GM12801 (cell line): ENCODE data around the gene GRAP2.

Experiments used
- TF ChIP-seq, protein P1 (sequence below): IDR thresholded peaks from one replicate; pipeline ENCODE4 v1.5.1; 2011; ENCODE audit warnings: control low read depth; ENCODE audit not compliant: insufficient read length; ENCODE audit errors: extremely low read depth

The GRAP2 gene

DNA sequence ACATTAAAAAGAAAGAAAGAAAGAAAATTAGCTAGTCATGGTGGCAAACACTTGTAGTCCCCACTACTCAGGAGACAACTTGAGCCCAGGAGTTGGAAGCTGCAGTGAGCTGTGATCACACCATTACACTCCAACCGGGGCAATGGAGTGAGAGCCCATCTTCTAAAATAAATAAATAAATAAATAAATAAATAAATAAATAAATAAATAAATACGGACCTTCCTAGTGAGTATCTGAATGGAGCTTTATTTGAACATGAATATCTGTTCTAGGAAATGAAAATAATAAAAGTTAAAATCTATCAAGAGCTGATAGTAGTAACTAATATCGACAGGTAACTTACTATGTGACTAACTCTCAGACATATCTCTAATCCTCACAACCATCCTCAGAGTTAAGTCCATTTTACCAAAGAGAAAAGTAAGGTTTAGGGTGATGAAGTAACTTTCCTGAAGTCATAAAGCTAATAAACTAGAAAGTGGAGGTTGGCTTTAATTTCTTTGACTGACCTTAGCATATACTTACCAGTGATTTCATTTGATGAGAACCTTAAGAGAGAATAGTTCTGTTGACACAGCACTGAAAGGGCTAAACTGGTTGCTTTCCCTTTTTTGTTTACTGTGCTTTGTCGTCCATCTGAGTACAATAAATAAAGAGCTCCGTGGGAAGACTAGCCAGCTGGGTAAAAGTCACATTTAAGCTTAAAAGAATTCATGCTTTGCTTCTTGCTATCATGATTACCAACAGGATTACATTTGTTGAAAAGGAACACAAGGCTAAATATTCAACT lies 29.7 kb upstream of the GRAP2 start:
- TF ChIP-seq, protein P1, sequence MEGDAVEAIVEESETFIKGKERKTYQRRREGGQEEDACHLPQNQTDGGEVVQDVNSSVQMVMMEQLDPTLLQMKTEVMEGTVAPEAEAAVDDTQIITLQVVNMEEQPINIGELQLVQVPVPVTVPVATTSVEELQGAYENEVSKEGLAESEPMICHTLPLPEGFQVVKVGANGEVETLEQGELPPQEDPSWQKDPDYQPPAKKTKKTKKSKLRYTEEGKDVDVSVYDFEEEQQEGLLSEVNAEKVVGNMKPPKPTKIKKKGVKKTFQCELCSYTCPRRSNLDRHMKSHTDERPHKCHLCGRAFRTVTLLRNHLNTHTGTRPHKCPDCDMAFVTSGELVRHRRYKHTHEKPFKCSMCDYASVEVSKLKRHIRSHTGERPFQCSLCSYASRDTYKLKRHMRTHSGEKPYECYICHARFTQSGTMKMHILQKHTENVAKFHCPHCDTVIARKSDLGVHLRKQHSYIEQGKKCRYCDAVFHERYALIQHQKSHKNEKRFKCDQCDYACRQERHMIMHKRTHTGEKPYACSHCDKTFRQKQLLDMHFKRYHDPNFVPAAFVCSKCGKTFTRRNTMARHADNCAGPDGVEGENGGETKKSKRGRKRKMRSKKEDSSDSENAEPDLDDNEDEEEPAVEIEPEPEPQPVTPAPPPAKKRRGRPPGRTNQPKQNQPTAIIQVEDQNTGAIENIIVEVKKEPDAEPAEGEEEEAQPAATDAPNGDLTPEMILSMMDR, result no peak

DNA sequence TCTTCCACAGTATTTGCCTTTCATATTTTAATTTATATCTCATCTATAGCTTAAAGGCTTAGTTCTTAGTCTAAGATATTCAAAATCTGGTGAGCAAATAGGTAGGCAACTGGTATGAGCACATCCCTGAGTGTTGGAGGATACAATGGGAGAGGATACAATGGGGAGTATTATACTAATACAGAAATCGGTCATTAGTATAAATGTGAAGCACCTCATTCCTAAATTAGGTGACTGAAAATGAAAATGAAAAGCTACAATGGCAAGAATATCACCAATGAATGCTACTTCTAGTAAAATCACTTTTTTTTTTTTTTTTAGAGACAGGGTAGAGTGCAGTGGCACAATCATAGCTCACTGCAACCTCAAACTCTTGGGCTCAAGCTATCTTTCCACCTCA lies 28.3 kb upstream of the GRAP2 start:
- TF ChIP-seq, protein P1, result no peak

DNA sequence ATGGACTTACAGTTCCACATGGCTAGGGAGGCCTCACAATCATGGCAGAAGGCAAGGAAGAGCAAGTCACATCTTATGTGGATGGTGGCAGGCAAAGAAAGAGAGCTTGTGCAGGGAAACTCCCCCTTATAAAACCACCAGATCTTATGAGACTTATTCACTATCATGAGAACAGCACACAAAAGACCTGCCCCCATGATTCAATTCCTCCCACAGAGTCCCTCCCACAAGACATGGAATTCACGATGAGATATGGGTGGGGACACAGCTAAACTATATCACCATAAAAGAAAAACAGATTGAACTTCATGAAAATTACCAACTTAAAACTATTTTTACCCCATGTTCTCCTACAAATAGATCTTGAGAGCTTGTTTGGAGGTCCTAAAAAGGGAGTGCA lies 26.9 kb upstream of the GRAP2 start:
- TF ChIP-seq, protein P1, result no peak

DNA sequence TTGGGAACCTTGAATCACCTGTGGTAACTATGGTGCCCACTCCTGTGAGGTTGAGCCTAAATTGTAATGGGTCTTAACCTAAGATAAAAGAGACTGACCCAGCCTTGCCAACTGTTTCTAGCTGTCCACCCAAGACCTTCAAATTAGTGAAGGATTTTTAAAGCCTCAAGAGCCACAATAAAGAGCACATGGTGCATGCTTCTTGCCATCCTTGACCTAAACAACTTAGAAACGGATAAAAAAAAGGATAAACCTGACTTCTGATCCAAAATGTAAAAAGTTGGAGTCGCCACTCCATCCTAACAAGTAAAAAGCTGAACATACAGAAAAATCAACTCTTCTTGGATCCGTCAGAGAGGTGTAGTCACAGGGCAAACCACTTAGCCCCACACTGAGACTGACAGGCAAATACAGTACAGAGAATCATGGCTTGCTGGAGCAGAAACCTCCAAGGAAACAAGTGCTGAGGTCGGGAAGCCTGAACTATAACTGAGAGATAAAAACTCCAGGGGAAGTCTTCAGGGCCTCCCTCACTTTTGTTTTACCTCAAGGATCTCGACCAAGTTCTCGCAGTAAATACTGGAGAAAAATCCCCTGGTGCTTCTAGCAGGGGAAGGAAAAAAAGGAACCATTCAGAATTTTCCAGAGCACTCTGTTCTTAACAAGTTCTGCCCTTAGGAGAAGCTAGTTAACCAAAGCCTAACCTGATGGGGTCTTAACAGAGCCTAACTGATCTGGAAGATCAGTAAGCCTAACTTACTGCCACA lies 23.6 kb upstream of the GRAP2 start:
- TF ChIP-seq, protein P1, result no peak

DNA sequence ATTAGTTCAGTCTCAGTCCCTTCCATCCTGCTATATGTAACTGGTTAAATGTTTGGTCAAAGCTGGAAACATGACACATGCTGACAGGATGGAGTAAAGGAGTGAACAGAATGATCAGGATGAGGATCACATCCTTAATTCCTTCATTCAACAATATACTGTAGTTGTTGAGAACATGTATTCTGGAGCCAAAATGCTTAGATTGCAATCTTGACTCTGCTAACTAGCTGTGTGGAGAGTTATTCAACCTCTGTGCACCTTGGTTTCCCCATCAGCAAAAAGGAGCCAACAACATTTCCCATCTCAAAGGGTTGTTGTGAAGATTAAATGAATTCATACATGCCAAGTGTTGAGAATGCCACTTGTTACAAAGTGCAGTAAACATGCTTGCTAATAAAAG lies 20.2 kb upstream of the GRAP2 start:
- TF ChIP-seq, protein P1, result no peak

DNA sequence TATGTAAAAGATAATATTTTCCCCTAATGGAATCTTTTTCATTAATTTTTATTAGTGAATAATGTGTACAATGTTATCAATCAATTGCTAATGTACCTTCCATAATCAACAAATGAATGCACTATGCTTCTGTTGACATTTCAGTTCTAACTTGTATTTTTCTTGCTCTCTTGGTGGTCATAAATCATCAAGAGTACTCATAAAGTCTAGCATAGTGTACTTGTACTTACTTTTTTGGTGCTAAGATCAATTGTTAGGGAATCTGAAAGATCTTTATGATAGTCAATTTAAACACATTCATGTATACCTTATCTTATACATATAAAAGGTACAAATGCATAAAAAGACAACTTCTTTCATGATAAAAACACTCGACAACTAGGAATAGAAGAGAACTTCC lies 17.8 kb upstream of the GRAP2 start:
- TF ChIP-seq, protein P1, result no peak

DNA sequence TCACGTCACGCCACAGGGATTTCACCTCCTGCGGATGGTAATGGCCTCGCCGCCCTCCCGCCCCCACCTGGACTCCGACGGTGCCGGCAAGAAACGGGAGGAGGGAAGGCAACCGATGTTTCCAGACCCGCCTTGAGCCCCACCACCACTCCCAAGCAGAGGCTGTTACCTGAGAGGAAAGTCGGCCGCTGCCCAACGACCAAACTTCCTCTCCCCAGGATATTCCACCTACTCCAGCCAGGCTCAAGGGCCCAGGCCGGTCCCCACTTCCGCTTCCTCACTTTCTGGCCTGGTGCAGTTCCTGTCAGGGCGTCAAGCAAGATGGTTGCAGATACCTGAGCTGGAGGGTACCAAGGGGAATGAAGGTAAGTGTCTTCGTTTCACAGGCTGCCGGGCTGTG lies 7.4 kb upstream of the GRAP2 start, which contains the start of gene ENTHD1:
Gene ENTHD1, minus strand, starts transcription at position 235 of the 400 bp plus-strand sequence. CDS start 6,012 bp downstream, outside the sequence.
- TF ChIP-seq, protein P1, result no peak
